Measurements from ENCODE around the gene GBX1.
A peak's percentile ranks its signal among the peaks of the same experiment; 100 is the strongest.

GBX1 gene

GRCh38 chr7:151173386-151174245, 6.1 kb upstream of the GBX1 start:
- no peak for DNase-seq (ENCODE audit: low spot score)

DNA sequence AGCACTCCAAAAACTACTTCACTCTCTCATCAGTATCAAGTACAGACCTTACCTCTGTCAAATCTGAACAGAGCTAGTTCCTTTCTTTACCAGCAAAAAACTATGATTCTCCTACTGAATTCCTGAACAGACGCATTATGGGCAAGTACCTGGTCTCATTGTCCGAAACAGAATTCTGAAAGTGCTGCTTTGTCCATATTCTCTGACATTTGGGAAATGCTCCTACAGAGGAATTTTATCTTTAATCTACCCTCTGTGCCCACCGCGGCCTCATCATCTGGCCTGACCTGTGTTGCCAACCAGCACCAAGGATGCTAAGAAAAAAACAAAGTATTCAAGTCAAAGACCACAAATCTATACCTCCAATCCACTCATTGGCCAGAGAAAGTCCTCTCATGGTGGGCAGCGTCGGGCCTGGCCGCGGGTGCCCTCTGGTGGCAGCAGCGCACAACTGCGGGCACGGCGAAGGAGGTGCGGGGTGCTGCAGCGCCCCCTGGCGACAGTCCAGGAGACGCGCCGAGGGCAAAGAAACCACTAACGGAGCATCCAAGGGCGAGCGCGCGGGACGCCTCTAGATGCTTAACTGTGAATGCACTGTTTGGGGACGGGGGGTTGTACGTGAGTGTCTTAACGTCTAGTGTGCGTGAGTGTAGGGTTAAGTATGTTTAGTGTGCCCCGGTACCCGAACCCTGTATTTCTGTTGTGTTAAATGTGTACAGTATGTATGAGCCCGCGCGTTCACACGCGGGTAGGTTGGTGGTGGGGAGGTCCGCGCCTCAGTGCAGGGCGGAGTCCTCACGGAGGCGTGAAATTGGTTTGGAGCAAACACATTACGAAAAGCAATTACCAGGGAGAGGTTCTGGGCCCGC, 5.0 kb upstream of the GBX1 start:
- DNase-seq (ENCODE audit: low spot score): peak; percentile 60

GRCh38 chr7:151168787-151169162, 1.3 kb upstream of the GBX1 start:
- no peak for DNase-seq (ENCODE audit: low spot score)

- peak; percentile 55 for DNase-seq (ENCODE audit: low spot score)
These were observed 701 bp upstream of the GBX1 start for GRCh38 chr7:151168003-151168786.

DNA sequence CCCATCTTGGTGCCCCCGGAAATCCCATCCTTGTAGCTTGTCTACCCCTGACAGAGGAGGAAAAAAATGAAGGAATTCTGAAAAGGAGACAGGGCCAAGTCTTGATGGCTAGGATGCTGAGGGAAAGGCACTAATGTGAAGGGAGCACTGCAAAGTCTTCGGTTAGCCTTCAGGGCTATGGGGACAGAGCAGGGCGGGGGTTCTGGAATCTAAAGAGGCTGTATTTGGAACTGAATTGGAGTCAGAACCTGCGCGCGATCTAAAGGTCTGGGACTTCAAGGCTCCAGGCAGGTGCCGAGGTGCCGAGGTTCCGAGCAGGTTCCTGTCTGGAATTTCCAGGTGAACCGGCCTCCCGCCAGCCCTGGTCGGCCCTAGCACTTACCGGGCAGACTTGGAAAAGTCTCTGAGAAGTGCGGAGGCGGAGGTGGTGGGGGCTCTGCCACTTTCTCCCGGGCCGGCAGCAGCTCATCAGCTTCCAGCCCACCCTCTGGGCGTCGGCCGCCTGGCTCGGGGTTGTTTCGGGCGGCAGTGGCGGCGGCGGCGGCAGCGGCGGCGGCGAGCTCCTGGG, 781 bp downstream of the GBX1 start:
- no peak for DNase-seq (ENCODE audit: low spot score)

- DNase-seq (ENCODE audit: low spot score): no peak
These were observed 5.7 kb downstream of the GBX1 start for GRCh38 chr7:151161757-151162156.

DNA sequence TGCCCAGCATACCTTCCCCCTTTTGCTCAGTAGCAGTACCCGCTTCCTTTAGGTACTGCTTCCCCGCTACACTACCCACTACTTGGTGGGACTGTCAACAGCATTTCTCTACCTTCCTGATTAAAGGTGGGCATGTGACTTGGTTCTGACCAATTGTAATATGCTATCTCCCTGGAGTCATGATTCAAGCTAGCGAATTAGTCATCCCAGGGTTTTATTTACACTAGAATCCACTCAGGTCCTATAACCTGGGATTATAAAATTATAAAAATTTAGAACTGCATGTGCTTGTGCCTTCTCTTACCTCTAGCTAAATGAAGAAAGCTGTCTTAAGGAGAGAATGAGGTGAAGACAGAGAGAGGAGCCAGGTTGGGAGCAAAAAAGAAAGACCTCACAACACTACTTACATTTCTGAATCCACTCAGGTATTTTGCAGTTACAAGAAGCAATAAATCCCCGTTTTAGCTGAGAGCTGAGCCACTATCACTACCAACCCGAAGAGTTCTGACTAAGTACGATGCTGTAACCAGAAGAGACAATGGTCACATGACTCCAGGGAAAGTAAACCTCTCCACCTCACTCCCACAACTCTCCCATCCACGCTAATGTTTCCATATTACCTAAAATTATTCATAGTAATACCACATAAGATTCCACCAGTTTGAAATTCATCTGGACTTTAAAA, 9.7 kb downstream of the GBX1 start:
- no peak for DNase-seq (ENCODE audit: low spot score)

DNA sequence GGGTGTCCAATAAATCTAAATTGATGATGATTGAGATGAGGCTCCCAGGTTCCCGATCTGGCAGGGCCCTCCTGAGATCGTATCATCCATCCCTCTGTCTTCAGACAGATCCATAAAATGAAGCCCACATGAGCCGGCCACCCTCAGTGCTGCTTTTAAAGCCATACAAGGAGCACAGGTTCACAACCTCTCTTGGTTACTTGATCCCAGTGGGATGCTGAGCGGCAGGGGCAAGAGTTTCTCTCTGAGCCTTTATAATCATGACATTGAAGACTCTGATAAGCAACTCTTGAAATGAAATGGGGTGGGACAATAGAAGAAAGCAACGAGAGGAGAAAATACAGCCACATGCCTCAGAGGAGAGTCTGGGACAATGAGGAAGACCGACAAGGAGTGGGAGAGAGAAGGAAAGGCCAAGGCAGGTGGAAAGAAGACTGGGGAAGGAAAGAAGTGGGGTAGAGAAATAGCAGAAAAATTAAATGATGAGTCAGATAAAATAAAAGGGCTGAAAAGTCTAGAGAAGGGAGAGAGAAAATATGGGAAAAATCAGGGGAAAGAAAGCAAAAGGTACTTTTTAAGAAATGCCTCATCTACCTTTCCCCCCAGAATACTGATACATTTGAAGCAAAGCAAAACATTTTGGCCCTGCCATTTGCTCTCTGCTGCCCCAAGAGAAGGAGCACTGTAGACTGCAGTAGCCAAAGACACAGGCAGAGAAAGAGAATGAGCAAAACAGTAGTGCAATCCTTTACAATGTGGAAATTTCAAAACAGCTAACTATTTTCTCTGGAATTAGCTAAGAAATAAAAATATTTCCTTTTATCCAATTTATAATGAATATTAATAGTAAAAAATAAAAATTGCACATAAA, 14.6 kb downstream of the GBX1 start:
- DNase-seq (ENCODE audit: low spot score): no peak

GRCh38 chr7:151150388-151150787, 17.1 kb downstream of the GBX1 start:
- DNase-seq (ENCODE audit: low spot score): no peak

DNA sequence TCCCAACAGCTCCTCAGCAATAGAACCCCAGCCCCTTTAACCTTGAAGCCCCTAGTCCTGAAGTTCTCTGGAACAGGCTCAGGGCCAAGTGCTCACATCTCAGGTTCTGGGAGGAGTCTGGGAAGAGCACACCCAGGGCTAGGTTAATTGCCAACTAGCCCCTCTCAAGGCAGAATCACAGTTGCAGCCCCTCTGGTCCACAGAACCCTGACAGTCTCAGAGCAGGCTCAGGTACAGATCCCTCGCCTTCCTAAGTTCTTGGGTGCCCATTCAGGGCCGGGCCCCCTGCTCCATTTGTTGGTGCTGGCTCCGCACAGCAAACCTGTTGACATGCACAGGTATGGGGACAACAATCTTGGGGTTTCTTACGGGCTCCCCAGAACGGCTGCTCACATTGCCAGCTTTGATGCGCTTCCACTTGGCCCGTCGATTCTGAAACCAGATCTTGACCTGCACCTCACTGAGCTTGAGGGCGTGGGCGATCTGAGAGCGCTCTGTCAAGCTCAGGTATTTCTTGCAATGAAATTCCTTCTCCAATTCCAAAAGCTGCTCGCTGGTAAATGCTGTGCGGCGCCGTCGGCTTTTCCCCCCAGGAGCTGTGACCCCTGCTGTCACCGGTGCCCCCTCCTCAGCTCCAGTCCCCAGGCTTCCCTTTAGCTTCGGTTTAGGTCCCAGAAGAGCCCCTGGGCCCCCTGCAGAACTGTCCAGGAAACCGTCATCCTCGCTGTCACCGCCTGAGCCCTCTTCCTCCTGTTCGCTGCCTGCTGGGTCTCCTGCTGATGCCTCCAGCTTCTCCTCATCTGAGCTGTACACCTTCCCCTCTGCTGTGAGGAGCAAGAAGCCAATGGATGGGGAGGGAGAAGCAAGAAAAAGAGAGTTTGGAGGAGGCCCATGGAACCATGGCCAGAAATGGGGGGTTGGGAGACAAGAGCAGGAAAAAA, 18.9 kb downstream of the GBX1 start:
- no peak for DNase-seq (ENCODE audit: low spot score)

DNA sequence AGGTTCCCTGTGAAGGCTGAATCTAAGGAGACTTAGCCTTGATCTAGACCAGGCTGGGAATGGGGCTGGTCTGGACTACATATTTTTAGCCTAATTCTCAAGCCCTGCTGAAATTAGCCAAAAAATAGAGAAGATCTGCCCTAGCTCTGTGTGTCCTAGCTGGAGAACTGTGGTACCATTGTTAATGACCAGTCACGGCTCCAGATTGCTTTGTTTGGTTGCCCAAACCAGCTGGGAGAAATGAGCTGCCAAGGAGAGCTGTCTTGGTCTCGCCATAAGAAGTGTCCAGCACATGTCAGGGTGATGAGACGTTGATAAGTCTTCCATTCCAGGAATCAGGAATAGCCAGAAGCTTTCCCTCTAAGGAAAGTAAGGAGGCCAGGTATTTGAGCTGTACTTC, 20.7 kb downstream of the GBX1 start:
- DNase-seq (ENCODE audit: low spot score): no peak

DNA sequence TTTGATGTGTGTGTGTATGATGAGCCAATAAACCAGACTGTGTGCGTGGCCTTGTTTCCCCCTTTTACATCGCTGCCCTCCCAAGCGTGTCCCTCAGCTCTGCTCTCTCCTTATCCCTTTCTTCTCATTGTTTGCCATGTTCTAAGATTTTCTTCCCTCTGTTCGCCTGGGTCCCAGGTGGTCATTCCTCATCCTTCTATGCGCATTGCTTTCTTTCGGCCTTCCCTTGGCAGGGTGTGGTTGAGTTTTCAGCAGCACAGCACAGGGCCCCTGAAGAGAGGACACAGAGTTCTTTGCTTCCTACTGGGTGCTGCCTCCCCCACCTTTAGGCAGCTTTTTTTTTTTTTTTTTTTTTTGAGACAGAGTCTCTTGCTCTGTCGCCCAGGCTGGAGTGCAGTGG, 23.1 kb downstream of the GBX1 start:
- no peak for DNase-seq (ENCODE audit: low spot score)

- no peak for DNase-seq (ENCODE audit: low spot score)
These were observed 24.1 kb downstream of the GBX1 start for GRCh38 chr7:151143261-151144015.

GRCh38 chr7:151142686-151143040, 24.8 kb downstream of the GBX1 start:
- DNase-seq (ENCODE audit: low spot score): no peak

GRCh38 chr7:151141855-151142685, 25.4 kb downstream of the GBX1 start:
- no peak for DNase-seq (ENCODE audit: low spot score)

GRCh38 chr7:151141311-151141854, 26.1 kb downstream of the GBX1 start:
- DNase-seq (ENCODE audit: low spot score): no peak

- no peak for DNase-seq (ENCODE audit: low spot score)
These were observed 26.7 kb downstream of the GBX1 start for GRCh38 chr7:151140826-151141225.

All from SW480 (cell line).